ENCODE data around the gene CARD11. TPM values are rescaled to one million over a fixed set of nuclear protein-coding genes. Genes with fewer than 3 reads are reported as not detected.

Gene CARD11
- polyA plus RNA-seq, 1 donor from 2014 or later: not detected

DNA sequence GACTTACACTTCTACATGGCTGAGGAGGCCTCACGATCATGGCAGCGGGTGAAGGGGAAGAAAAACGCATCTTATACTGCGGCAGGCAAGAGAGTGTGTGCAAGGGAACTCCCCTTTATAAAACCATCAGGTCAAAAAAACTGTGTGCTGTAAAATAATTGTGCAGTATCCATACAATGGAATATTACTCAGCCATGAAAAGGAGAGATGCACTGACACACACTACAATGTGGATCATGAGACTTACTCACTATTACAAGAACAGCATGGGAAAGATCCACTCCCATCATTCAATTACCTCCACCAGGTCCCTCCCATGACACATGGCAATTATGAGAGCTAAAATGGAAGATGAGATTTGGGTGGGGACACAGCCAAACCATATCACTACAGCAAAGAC, 27.2 kb upstream of the CARD11 start:
- TF ChIP-seq EP300 (conservative IDR thresholded peaks at IDR 0.05; ENCODE audit: poor library complexity, severe bottlenecking) (no peak), RAD21 (conservative IDR thresholded peaks at IDR 0.05) (no peak), MXI1 (conservative IDR thresholded peaks at IDR 0.05; ENCODE audit: poor library complexity, severe bottlenecking) (no peak), SMC3 (conservative IDR thresholded peaks at IDR 0.05; ENCODE audit: poor library complexity) (no peak), TAF1 (IDR thresholded peaks at IDR 0.05; ENCODE audit: low read depth) (no peak), POLR2AphosphoS5 (IDR thresholded peaks at IDR 0.05) (no peak)
- TF ChIP-seq, protein P1, sequence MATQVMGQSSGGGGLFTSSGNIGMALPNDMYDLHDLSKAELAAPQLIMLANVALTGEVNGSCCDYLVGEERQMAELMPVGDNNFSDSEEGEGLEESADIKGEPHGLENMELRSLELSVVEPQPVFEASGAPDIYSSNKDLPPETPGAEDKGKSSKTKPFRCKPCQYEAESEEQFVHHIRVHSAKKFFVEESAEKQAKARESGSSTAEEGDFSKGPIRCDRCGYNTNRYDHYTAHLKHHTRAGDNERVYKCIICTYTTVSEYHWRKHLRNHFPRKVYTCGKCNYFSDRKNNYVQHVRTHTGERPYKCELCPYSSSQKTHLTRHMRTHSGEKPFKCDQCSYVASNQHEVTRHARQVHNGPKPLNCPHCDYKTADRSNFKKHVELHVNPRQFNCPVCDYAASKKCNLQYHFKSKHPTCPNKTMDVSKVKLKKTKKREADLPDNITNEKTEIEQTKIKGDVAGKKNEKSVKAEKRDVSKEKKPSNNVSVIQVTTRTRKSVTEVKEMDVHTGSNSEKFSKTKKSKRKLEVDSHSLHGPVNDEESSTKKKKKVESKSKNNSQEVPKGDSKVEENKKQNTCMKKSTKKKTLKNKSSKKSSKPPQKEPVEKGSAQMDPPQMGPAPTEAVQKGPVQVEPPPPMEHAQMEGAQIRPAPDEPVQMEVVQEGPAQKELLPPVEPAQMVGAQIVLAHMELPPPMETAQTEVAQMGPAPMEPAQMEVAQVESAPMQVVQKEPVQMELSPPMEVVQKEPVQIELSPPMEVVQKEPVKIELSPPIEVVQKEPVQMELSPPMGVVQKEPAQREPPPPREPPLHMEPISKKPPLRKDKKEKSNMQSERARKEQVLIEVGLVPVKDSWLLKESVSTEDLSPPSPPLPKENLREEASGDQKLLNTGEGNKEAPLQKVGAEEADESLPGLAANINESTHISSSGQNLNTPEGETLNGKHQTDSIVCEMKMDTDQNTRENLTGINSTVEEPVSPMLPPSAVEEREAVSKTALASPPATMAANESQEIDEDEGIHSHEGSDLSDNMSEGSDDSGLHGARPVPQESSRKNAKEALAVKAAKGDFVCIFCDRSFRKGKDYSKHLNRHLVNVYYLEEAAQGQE (IDR thresholded peaks at IDR 0.05; ENCODE audit: borderline replicate concordance): no peak
- H2AFZ ChIP-seq (ENCODE audit: low read depth, low read length): no peak overlapping the region
- H3K79me2 ChIP-seq (replicated peaks; ENCODE audit: insufficient read depth, low read length): no peaks in the 10 kb centered on the region
- no peaks in the 10 kb centered on the region for H4K20me1 ChIP-seq (ENCODE audit: insufficient read depth)
- no peak overlapping the region for H3K27ac ChIP-seq (ENCODE audit: low read length)
- no peaks in the 10 kb centered on the region for H3K27me3 ChIP-seq (ENCODE audit: insufficient read depth, low read depth, low read length)
- H3K9me3 ChIP-seq (ENCODE audit: low read length): no peaks in the 10 kb centered on the region
- no peaks in the 10 kb centered on the region for H3F3A ChIP-seq (ENCODE audit: insufficient read depth, low read length, poor library complexity, severe bottlenecking)
- no peak overlapping the region for H3K9ac ChIP-seq (ENCODE audit: low read length)
- H3K4me2 ChIP-seq (ENCODE audit: low read length): no peak overlapping the region
- no peak overlapping the region for H3K4me3 ChIP-seq (ENCODE audit: low read length)
- no peaks in the 10 kb centered on the region for H3K36me3 ChIP-seq (ENCODE audit: insufficient read depth, low read length)
- no peaks in the 10 kb centered on the region for H3K9me2 ChIP-seq (ENCODE audit: insufficient read depth, low read length)

DNA sequence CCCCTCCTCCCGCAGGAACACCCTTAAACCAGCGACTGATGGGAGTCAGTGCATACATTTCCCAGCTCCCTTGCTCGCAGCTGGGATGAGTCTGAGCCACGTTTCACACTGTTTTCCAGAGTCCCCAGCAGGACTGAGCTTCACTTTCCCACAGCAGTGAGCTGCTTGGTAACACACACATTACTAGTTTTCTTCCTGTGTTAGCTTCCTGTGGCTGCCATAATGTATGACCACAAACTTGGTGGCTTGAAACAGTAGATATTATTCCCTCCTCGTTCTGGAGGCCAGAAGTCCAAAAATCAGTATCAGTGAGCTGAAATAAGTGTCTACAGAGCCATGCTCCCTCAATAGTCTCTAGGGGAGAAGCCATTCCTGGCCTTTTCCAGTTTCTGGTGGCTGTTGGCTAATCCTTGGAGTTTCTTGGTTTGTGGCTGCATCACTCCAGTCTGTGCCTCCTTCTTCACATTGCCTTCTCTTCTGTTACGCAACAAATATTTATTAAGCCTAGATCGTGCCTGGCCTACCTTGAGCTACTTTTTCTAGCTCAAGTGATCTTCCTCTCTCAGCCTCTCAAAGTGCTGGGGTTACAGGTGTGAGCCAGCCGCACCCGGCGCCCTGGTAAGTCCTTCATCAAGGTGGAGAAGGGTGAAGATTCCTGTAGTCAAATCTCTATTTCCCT, 26.2 kb upstream of the CARD11 start:
- TF ChIP-seq RAD21 (conservative IDR thresholded peaks at IDR 0.05) (no peak), SMC3 (conservative IDR thresholded peaks at IDR 0.05; ENCODE audit: poor library complexity) (no peak), EP300 (conservative IDR thresholded peaks at IDR 0.05; ENCODE audit: poor library complexity, severe bottlenecking) (no peak), MXI1 (conservative IDR thresholded peaks at IDR 0.05; ENCODE audit: poor library complexity, severe bottlenecking) (no peak), TAF1 (IDR thresholded peaks at IDR 0.05; ENCODE audit: low read depth) (no peak), POLR2AphosphoS5 (IDR thresholded peaks at IDR 0.05) (no peak), EZH2 (IDR thresholded peaks at IDR 0.05; ENCODE audit: borderline replicate concordance, insufficient read depth, low read length, poor library complexity, severe bottlenecking) (no peak)
- TF ChIP-seq, protein P1 (IDR thresholded peaks at IDR 0.05; ENCODE audit: borderline replicate concordance): no peak
- TF ChIP-seq, protein P2, sequence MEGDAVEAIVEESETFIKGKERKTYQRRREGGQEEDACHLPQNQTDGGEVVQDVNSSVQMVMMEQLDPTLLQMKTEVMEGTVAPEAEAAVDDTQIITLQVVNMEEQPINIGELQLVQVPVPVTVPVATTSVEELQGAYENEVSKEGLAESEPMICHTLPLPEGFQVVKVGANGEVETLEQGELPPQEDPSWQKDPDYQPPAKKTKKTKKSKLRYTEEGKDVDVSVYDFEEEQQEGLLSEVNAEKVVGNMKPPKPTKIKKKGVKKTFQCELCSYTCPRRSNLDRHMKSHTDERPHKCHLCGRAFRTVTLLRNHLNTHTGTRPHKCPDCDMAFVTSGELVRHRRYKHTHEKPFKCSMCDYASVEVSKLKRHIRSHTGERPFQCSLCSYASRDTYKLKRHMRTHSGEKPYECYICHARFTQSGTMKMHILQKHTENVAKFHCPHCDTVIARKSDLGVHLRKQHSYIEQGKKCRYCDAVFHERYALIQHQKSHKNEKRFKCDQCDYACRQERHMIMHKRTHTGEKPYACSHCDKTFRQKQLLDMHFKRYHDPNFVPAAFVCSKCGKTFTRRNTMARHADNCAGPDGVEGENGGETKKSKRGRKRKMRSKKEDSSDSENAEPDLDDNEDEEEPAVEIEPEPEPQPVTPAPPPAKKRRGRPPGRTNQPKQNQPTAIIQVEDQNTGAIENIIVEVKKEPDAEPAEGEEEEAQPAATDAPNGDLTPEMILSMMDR (IDR thresholded peaks at IDR 0.05; ENCODE audit: poor library complexity, severe bottlenecking): no peak
- Histone ChIP-seq H2AFZ (ENCODE audit: low read depth, low read length) (no peak overlapping the region), H3K4me2 (ENCODE audit: low read length) (no peak overlapping the region), H3K9me3 (ENCODE audit: low read length) (no peaks in the 10 kb centered on the region), H3K36me3 (ENCODE audit: insufficient read depth, low read length) (no peaks in the 10 kb centered on the region), H3K9me2 (ENCODE audit: insufficient read depth, low read length) (no peaks in the 10 kb centered on the region), H3K27ac (ENCODE audit: low read length) (no peak overlapping the region), H3K79me2 (replicated peaks; ENCODE audit: insufficient read depth, low read length) (no peaks in the 10 kb centered on the region), H3K27me3 (ENCODE audit: insufficient read depth, low read depth, low read length) (no peaks in the 10 kb centered on the region), H3K4me3 (ENCODE audit: low read length) (no peak overlapping the region), H4K20me1 (ENCODE audit: insufficient read depth) (no peaks in the 10 kb centered on the region), H3K9ac (ENCODE audit: low read length) (no peak overlapping the region), H3F3A (ENCODE audit: insufficient read depth, low read length, poor library complexity, severe bottlenecking) (no peaks in the 10 kb centered on the region)
